ENCODE data around the gene CNOT2. TPM values are rescaled to one million over a fixed set of nuclear protein-coding genes. Genes with fewer than 3 reads are reported as not detected.
A peak's percentile ranks its signal among the peaks of the same experiment; 100 is the strongest.

The CNOT2 gene
- total and polyA plus RNA-seq, 2 donors (not counting 3 experiments of a cell fraction or from before 2014, with no cell fraction given), result 52.2 to 79.7 TPM

- Histone ChIP-seq H3K4me3 (replicated peaks in 1 of 3; ENCODE audit: insufficient read depth in 1 of 3, low read depth in 1 of 3, low read length in 3 of 3) (no peak overlapping the region), H3K9ac (replicated peaks; ENCODE audit: extremely low read depth, insufficient read depth, low read length) (no peak overlapping the region), H3K36me3 (ENCODE audit: control insufficient read depth in 2 of 2, extremely low read depth in 1 of 2, insufficient read depth in 2 of 2, low read length in 2 of 2) (no peaks in the 10 kb centered on the region), H3K4me1 (ENCODE audit: control insufficient read depth, extremely low read depth, insufficient read depth, low read length) (no peaks in the 10 kb centered on the region), H3K79me2 (ENCODE audit: control insufficient read depth, insufficient read depth, low read length) (no peaks in the 10 kb centered on the region), H3K27ac (ENCODE audit: insufficient read depth, low read depth, low read length) (no peak overlapping the region), H3K9me3 (replicated peaks; ENCODE audit: control insufficient read depth, insufficient read depth, low read length) (no peaks in the 10 kb centered on the region), H4K20me1 (replicated peaks; ENCODE audit: control insufficient read depth, extremely low read depth, insufficient read depth, low read length) (no peaks in the 10 kb centered on the region), H3K4me2 (ENCODE audit: insufficient read depth, low read length) (no peak overlapping the region), H3K9me1 (replicated peaks; ENCODE audit: control insufficient read depth, extremely low read depth, insufficient read depth, low read length) (peaks cover 3% of the 10 kb centered on the region), H3K27me3 (ENCODE audit: control insufficient read depth in 2 of 2, insufficient read depth in 2 of 2, low read length in 2 of 2) (no peaks in the 10 kb centered on the region), H2AFZ (ENCODE audit: low read depth, low read length) (no peak overlapping the region)
- TF ChIP-seq EZH2 (IDR thresholded peaks at IDR 0.05; ENCODE audit: borderline replicate concordance, low read depth, low read length, severe bottlenecking) (no peak), POLR2A (IDR thresholded peaks at IDR 0.05; ENCODE audit: low read depth, low read length) (no peak), GATA2 (IDR thresholded peaks at IDR 0.05; ENCODE audit: insufficient read depth, insufficient read length, low read depth, low read length) (no peak), MYC (IDR thresholded peaks at IDR 0.05; ENCODE audit: low read depth, low read length) (no peak), MAX (IDR thresholded peaks at IDR 0.05; ENCODE audit: insufficient read depth, insufficient read length) (no peak), CTCF (IDR thresholded peaks at IDR 0.05; ENCODE audit: extremely low read depth in 1 of 2, insufficient read depth in 1 of 2, low read depth in 1 of 2, low read length in 2 of 2) (no peak), FOS (IDR thresholded peaks at IDR 0.05; ENCODE audit: borderline replicate concordance, insufficient read depth, low read length) (no peak)
- DNase-seq (ENCODE audit: low read depth, low spot score) (no peak), FAIRE-seq (no peak)
- BruUV-seq (replicated peaks), result TSS peak; percentile 32
- dilution Hi-C loops (cut with MboI; ENCODE audit: extremely low pct_ligation_motif_present, low sequenced_read_pairs), result no loop called here
- intact Hi-C loops (cut with micrococcal nuclease), result no loop called here
- CTCF ChIA-PET, result no interaction called here
- POLR2A ChIA-PET, result no interaction called here
These were observed 110.8 kb downstream of the CNOT2 start for GRCh38 chr12:70353780-70354660.

All from endothelial cell of umbilical vein (primary cell).